HG02763 (cell line): ENCODE results near the gene FFAR4.

Source experiments
- ATAC-seq: cut with Tn5 transposase; IDR thresholded peaks from one replicate; pipeline ENCODE4 v1.9.1; 2021; ENCODE audit warnings: mild to moderate bottlenecking, moderate library complexity; ENCODE audit not compliant: unreplicated experiment

FFAR4 gene

DNA sequence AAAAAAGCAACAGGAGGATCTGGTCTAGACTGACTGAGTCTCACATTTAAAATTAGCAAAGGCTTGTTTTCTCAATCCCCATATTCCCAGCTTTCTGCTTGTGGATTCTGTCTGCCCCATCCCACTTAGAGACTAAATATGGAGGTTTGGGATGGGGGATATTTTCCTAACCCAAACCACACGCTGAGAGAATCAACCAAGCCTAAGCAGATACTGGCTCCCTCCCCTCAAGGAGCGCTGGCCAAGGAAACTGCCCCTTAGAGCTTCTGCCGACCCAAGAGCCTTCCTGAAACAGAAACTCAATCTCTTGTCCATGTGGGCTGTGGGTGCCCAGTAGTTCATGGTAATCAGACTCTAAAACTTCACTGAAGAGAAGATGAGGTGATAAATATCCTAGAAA is 3.9 kb downstream of the FFAR4 start:
- no peak for ATAC-seq

DNA sequence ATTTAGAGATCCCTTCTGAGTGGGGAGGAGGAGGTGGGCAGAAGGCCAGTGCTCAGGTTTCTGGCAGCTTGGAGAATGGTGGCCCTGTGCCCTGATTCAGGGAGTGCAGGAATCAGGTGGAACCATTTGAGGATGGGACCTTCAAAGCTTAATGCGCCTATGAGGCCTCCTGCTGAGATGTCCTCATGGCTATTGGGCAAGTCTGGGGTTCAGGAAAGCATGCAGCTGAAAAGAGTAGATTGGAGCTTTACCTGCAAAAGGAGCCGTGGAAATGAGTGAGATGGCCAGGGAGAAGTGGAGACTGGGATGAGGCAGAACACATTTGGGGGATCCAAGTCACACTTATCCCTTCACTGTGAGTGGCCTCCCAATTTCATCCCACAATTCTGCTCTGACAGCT is 6.1 kb downstream of the FFAR4 start:
- no peak for ATAC-seq

DNA sequence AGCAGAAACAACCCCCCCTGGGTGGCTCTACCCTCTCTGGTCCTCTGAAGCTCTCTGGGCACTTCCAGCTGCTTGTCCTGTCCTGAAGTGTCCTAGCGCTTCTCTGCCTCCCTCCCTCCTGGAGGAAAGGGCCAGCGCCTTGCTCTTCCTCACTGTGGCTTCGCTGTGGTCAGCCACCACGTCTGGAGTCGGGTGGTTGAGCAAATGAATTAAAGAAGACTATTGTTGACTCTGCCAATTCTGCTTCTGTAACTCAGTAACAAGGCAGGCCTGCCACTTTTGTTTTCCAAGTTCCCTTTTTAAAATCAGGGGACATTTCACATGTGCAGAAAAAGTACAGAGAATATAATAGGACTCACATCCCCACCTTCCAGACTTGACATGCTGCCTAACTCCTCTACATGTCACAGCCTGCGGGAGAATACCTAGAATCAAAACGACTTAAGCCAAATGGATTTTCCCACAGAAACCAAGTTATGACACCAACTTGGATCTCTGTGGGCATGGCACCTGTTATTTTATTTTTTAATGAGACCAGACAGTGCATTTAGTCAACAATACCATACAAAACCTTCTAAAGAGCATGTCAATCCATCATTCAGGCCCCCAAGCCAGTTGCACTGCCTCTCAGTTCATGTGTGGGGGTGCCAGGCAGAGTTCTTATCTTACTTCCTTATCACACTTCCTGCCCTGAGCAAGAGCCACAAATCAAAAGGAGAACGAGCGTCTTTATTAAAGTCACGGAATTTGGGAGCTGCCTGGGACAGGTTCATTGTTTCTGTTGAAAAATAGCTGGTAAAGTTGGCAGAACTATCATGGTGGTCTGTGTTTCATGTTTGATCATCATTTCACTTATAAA is 6.8 kb downstream of the FFAR4 start:
- no peak for ATAC-seq

DNA sequence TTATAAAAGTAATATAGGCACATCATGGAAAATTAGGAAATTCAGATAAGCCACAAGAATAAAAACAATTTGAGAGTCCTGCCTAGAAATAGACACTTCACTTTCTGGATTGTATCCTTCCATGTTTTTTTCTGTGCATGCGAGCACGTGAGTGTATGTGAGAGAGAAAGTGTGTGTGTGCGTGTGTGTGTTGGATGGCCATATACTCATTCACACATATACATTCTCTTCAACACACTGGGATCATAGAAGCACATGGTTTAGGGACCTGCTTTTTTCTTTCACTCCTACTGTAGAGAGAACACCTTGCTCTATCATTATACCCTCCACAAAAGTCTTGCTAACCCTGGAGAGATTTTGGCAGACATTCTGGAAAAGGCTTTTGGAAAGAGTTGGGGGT is 7.5 kb downstream of the FFAR4 start:
- no peak for ATAC-seq

DNA sequence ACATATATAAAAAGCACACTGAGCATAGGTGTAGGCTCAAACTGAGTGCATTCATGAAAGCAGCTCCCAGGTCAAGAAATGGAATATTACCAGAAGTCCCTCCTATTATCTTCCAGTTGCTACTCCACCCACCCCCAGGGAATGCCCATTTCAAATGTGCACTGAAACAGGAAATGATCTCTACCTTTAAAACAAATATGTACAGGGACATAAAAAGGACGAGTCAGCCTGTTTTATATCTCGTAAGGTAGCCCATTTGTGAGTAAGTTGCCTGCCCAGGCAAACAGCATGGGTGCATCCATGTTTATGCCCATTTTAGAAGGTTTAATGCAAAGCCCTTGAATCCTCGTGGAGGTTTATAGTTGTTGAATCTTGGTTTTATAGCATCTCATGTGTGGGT is 10.4 kb downstream of the FFAR4 start:
- ATAC-seq: no peak

DNA sequence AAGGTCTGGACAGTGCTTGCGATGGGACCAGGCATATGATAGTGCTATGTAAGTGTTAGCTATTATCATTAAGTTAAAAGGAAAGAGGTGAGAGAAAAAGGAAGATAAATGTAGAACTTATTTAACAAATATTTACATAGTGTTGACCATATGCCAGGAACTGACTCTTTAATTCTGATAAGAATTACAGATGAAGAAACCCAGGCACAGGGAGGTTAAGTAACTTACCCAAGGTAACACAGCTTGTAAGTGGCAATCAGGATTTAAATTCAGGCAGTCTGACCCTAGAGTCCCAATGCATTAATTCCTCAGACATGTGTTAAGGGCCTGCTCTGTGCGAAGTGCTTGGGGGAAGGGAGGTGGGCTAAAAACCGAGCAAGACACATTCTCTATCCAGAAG is 11.1 kb downstream of the FFAR4 start:
- ATAC-seq: no peak

DNA sequence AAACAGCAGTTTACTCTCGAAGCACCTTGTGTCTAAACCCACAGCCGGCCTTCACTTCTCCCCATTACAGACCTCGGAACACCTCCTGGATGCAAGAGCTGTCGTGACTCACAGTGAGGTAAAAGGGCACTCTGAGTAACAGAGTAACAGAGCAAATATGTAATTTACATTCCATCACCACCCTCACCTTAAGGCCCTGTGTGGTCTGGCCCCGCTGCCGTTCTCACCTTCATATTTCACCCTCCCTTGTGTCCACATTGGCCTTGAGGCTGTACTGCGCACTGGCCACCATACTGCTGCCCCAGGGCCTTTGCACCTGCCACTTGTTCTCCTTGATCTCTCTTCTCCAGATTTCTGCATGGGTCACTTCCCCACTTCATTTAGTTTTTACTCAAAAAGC is 12.6 kb downstream of the FFAR4 start:
- no peak for ATAC-seq

DNA sequence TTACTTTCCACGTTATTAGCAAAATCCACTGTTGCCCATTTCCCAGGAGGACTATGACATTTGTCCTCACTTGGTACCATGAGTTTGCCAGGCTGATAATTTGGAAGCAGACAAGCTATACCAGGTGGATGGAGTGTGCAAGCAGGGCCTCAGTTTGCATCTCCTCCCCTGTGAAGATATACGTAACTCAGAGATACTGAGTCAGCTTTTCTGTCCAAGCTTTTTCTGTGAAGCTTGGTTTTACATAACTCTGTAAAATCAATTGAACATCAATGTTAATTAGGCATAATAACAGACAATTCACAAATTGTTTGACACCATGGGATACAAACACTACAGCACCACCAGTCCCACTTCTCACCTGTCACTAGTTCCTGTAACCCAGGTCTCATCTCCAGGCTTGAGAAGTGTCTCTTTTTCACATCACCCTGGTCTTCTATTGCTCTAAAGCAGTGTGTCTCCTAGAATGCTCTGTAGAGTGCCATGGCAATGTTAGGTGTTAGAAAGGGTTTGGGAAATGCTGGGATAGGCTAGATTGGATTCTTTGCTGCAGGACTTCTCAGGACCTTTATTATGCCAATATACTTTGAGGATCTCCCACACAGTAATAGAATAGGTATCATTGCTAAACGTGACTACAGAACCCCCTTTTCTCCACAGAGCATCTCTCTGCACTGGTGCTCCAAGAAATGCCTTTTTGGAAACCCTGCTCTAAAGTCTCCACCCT is 13.7 kb downstream of the FFAR4 start:
- ATAC-seq: no peak

DNA sequence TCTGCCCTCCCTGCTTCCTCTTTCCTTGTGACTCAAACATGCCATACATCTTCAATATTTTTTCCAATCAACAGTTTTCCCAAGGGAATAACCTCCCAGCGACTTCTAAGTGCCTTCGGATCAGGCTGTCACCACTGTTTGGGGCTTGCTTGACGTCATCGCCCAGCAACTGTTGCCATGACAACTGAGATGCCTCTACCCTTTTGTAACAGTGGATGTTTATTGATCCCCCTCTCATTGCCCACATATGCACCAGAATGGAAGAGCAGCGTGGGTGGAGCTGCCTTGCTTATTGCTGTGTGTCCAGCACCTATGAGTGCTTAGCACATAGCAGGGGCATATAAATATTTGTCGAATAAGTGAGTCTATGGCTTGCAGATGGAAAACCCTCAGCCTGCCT is 14.4 kb downstream of the FFAR4 start:
- ATAC-seq: no peak

DNA sequence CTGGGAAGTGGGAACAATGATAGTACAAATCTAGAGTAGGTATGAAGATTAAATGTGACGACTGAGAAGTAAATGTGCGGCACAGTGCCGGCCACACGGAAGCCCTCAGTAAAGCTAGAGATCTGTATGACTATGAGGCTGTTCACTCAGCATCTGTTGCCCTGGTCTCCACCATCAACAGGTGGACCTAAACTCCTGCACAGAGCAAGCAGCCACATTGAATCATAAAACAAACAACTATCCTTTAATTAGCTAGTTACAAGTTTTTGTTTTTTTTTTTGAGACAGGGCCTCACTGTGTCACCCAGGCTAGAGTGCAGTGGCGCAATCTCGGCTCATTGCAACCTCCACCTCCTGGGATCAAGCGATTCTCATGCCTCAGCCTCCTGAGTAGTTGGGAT is 18.0 kb downstream of the FFAR4 start:
- no peak for ATAC-seq

DNA sequence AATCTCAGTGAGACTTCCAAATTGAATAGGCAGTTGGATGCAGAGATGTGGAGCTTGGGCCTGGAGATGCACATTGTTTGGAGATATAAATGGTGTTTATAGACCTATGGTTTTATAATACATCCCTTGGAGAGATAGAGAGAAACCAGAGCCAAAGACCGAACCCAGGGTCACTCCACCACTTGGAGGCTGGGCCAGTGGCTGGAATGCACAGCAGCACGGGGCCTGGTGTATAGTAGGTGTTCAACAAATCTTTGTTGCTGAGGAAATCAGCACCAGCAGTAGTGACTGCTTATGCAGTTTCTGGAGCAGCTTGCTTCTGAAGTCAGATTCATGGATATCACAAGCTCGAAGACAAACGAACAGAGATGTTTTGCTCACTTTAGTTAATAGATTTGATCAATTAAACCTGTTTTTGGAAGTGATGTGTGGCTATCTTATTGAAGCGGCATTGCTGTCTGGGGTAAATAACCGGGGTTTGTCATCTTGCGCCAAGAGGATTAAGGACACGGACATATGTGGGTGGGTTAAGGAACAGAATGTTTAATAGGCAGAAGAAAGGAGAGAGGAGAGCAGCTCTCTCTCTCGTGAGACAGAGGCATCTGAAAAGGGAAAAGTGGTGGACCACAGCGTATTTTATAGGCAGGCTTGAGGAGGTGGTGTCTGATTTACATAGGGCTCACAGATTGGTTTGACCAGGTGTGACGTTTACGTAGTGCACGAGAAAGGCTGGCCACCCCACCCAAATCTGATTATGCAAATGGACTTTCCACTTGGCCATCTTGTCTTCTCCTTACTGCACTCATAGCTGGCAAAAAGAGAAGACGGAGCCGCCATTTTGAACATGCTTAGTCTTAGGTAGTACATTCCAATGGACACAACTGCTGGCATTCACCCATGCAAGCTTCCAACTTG is 23.4 kb downstream of the FFAR4 start:
- no peak for ATAC-seq

DNA sequence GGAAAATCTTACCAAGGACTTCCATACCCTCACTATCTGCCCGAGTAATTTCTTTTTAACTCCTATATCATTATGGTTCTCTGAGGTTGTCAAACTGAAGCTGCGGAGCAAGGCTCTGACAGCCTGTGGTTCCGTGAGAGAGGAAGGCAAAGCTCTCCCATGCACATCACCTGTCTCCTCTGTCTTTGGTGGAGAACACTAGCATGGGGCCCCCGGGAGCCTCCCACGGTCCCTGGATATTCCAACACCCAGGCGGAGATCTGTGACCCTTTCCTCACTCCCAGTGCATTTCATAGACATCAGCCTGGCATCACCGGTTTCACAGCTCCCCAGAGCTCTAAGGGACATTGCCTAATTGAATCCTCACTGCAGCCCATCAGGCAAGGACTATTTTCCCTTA is 24.2 kb downstream of the FFAR4 start:
- no peak for ATAC-seq

DNA sequence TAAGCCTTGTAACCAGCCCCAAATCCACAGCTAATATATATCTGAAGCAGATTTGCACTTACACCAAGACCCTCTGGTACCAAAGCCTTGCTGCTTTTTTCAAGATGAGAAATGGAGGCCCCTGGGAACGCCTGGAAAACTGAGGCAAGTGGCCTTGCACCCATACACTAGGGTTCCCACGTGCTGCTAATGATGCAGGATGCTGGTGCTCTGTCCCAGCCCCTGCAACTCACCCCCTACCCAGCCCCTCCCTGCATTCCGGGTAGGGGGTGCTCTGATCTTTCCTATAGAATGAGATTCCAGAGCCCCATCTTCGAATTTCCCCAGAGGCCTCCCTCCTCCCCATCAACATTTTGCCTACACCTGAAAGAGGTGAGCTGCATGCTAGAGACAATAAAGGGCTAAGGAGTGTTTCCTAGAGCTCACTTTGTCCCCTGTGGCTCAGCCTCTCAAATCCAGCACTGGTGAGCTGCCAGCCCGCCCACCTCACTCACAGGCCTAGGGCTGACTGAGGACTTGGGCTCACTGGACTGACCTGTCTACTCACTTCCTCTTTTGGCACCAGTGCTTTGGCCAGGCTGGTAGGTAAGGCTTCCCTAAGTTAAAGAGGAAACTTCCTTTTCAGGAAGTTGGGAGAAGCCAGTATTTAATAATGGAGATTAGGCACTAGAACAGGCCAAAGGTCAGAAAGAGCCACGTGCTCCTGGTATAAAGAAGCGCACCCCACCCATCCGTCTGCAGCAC is 24.8 kb downstream of the FFAR4 start:
- ATAC-seq: no peak

DNA sequence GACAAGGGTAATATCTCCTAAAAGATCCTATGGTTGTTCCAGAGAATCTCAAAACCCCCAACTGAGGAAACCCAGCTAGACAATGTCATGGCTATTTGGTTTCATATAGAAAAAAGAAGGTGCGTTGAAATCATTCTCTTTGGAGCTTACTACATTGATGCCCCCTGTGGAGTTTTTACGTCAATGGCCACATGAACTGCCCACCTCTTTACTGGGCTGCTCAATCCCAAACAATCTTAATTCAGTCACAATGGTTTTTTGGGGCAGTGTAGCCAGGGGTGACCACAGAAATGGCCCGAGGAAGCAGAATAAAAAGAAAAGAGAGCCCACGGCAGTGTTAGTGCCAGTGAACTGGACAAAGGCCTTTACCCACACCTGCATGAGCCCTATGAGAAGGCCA is 26.8 kb downstream of the FFAR4 start:
- no peak for ATAC-seq

DNA sequence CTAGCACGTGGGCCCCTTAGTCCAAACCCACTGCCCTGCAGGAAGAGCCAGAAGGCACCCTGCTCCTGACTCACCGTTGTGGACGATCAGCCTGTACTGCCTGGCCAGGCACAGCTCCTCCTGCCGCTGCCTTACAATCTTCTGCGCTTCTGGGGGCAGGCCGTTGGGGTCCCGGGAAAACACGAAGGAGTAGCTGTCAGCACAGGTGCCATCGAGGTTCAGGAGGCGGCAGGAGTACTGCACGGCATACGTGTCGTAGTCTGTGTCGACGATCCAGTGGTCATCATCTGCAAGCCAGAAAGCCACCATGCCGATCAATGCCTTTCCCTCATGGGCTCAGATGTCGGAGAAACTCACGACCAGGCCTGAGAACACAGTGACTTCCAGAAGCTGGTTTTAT is 27.3 kb downstream of the FFAR4 start:
- no peak for ATAC-seq

DNA sequence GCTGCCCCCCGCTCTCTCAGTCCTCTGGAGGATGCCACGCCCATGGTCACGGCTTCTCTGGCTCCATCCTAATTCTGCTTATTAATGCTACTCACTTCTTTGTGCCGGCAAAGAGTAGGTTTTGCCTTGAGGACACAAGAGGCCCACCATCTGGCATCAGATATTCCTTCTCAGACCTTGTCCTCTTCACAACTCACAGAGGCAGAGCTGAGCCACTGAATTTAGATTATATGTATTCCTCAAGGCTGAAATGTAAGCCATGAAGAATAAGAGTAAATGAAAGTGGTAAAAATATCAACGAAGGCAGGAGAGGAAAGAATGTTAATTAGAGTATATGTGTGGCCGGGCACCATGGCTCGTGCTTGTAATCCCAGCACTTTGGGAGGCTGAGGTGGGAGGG is 28.1 kb downstream of the FFAR4 start:
- no peak for ATAC-seq

DNA sequence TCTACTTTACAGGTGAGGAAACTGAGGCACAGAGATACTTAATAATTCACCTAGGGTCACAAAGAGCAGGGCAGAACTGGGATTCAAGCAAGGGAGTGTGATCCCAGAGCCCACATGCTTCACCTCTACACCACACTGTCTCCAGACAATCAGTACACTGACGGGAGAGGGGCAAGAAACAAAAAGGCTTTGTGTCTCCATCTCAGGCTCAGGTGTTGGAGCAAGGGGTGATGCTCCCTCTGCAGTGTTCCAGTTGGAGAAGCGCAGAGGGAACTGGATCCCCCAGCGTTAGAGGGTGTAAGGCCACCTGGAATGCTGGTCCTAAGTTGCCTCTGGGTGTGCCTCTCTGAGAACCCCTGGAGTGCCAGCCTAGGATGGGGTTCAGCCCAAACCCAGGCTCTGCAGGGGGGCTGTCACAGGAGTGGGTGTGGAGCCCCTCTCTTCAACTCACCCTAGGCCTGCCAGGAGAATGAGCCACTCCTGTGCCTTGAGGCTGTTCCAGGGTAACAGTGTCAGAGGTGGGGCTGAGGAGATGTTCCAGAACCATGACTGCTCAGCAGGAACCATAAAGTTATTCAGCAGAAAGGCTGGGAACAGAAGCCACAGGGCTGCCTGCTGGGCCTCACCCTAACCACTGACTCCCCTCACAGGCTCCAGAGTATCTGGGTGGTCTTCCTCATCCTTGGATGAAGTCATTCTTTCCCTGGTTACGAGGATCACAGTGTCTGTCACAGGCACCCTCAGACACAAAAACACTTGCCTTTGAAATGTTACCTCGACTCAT is 29.1 kb downstream of the FFAR4 start:
- no peak for ATAC-seq

DNA sequence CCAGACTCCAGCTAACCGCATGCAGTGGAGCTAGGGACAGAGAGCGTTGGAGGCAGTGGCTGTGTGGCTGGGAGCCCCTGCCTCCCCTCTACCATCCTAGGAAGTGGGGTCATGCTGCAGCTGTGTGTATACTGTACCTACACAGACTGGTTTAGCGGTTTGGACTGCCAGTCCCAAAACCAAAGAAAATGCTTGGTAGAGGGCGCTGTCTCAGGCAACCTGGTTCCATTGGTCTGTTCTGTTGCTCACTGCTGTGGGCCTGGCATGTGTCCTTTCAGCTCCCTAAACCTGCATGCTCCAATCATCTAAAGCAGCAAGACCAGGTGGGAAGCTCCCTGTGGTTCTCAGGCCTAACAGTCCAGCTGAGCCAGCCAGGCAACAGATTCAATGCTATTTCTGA is 30.1 kb downstream of the FFAR4 start:
- no peak for ATAC-seq

DNA sequence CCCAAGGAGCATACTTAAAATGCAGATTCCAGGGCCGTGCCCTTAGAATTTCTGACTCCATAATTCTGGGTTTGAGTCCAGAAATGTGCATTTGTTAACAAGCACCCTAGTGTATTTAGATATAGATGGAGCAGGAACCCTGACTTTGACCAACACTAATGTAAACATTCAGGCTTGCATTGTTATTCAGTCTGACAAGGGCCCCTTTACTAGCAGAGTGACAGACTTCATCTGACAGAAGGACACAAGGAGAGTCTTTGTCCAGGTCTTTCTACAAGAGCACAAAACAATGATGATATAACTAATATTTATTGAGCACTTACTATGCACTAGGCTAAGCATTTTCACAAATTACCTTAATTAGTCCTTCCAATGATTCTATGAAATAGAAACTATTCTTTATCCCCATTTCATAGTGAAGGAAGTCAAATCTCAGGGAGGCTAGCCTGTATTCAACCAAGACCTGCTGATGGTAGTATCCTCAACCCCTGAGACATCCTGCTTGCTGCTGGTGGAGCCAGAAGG is 30.7 kb downstream of the FFAR4 start:
- no peak for ATAC-seq

DNA sequence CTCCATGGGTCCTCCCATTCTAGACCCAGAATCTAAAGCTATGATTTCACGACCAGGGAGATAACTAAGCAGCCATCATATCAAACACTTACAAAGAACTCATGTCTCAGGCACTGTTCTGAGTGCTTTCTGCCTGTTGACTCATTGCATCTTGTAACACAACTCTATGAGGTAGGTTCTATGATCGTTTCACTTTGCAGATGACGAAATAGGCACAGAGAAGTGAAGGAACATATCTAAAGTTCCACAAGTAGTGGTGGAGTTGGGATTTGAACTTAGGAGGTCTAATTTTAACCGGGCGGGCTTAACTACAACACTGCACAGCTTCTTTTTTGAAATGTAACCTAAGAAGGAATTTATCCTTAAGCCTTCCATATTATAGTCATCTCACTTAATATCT is 31.7 kb downstream of the FFAR4 start:
- ATAC-seq: no peak
